ENCODE measurements around the gene TBC1D2B.

The TBC1D2B gene

GRCh38 chr15:78079298-78080087 is 2.0 kb upstream of the TBC1D2B start:
- no peak for DNase-seq (ENCODE audit: low read depth)
- TF ChIP-seq, protein P1, sequence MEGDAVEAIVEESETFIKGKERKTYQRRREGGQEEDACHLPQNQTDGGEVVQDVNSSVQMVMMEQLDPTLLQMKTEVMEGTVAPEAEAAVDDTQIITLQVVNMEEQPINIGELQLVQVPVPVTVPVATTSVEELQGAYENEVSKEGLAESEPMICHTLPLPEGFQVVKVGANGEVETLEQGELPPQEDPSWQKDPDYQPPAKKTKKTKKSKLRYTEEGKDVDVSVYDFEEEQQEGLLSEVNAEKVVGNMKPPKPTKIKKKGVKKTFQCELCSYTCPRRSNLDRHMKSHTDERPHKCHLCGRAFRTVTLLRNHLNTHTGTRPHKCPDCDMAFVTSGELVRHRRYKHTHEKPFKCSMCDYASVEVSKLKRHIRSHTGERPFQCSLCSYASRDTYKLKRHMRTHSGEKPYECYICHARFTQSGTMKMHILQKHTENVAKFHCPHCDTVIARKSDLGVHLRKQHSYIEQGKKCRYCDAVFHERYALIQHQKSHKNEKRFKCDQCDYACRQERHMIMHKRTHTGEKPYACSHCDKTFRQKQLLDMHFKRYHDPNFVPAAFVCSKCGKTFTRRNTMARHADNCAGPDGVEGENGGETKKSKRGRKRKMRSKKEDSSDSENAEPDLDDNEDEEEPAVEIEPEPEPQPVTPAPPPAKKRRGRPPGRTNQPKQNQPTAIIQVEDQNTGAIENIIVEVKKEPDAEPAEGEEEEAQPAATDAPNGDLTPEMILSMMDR (conservative IDR thresholded peaks at IDR 0.05; ENCODE audit: low read depth, low read length), result no peak
- H3K4me3 ChIP-seq (ENCODE audit: low read length), result no peak overlapping the region

GRCh38 chr15:78077871-78078210 is 330 bp upstream of the TBC1D2B start:
- TF ChIP-seq, protein P1 (conservative IDR thresholded peaks at IDR 0.05; ENCODE audit: low read depth, low read length), result no peak
- peak overlapping the region; percentile 66 for H3K4me3 ChIP-seq (ENCODE audit: low read length)
- DNase-seq (ENCODE audit: low read depth), result no peak

DNA sequence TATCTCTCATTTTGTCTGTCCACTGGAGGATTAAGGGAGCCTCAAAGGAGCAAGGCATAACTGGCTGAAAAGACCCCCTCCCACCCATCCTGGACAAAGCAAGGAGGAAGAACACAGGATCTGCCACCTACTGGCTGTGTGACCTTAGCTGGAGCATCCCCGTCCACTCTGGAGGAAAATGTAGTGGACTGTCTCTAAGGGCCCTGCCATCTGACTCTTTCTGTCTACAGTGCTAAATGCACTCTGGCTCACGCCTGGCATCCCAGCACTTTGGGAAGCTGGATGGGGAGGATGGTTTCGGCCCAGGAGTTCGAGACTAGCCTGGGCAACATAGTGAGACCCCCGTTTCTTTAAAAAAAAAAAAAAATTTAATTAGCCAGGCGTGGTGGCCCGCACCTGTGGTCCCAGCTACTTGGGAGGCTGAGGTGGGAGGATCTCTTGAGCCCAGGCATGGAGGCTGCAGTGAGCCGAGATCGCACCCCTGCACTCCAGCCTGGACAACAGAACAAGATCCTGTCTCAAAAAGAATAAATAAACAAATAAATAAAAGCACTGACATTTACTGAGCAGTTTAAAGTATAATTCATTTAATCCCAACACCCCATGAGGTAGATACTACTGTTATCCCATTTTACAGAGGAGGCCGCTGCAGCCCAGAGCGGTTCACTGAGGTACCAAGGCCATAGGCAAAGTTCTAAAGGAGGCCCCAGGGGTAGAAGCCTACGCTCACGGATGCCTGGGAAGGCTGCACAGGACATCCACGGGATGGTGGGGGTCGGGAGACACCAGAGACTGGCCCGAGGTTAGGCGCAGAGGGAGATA is 1.1 kb downstream of the TBC1D2B start:
- DNase-seq (ENCODE audit: low read depth), result no peak
- H3K4me3 ChIP-seq (ENCODE audit: low read length), result peak overlapping the region; percentile 89
- TF ChIP-seq, protein P1 (conservative IDR thresholded peaks at IDR 0.05; ENCODE audit: low read depth, low read length), result peak; percentile 35

DNA sequence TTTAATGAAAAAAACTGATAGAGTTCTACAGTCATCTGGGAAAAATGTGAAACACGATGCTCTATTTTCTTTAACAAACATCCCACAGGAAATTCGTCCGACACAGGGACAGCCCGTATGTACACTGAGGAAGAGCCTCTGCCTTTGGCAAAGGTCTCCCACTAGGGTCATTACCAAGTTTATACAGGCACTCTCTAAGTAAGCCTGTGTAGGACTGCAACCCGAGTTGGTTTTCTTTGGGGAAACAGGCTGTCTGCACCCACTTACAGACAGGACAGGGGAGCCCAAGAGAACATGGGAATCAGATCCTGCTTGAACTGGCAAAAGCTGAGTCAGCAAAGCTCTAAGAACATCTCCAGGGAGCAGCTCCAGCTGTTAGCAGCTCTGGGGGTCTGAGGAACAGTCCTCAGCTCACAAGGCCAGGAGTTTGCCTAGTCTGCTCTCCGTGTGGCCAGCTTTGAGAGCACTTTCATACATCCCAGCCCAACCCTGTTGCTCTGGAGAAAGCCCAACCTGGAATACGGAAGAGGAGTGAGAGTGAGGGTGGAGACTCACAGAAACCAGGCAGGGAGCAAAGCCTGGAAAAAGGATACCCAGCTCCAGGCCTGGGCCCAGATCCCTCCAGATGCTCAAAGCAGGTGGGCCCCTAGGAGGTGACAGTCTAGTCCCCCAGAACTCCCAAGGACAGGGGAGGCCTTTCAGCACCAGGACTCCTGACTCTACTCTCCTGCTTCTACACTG is 1.9 kb downstream of the TBC1D2B start:
- peak overlapping the region; percentile 89 for H3K4me3 ChIP-seq (ENCODE audit: low read length)
- TF ChIP-seq, protein P1 (conservative IDR thresholded peaks at IDR 0.05; ENCODE audit: low read depth, low read length), result no peak
- DNase-seq (ENCODE audit: low read depth), result peak; percentile 74

- DNase-seq (ENCODE audit: low read depth), result no peak
- peak overlapping the region; percentile 1 for H3K4me3 ChIP-seq (ENCODE audit: low read length)
- TF ChIP-seq, protein P1 (conservative IDR thresholded peaks at IDR 0.05; ENCODE audit: low read depth, low read length), result no peak
Observed at GRCh38 chr15:78073046-78073787, 4.3 kb downstream of the TBC1D2B start.

GRCh38 chr15:78072080-78072892 is 5.2 kb downstream of the TBC1D2B start:
- DNase-seq (ENCODE audit: low read depth), result peak; percentile 100
- TF ChIP-seq, protein P1 (conservative IDR thresholded peaks at IDR 0.05; ENCODE audit: low read depth, low read length), result peak; percentile 16
- peak overlapping the region; percentile 5 for H3K4me3 ChIP-seq (ENCODE audit: low read length)

All from retinal pigment epithelial cell (primary cell).